Retinal pigment epithelial cell (primary cell): Measurements from ENCODE around the gene TIGAR.
A peak's percentile ranks its signal among the peaks of the same experiment; 100 is the strongest.

ENCODE experiments used
- DNase-seq: peaks from one replicate; pipeline ENCODE4 v3.0.0-alpha.2; 2010; ENCODE audit warnings: low read depth
- H3K4me3 ChIP-seq: 2 replicates; pipeline ENCODE4 v1.5.1; 2011; ENCODE audit warnings: mild to moderate bottlenecking, low read length, control low read depth, moderate library complexity
- CTCF ChIP-seq: conservative IDR thresholded peaks from 2 replicates; pipeline ENCODE4 v1.5.1; 2011; ENCODE audit warnings: low read depth, low read length, control low read depth, inconsistent platforms

Gene TIGAR

GRCh38 chr12:4356041-4356327 lies 35.0 kb downstream of the TIGAR start:
- no peak overlapping the region for H3K4me3 ChIP-seq
- peak; percentile 60 for TF ChIP-seq CTCF
- no peak for DNase-seq

GRCh38 chr12:4366090-4366489 lies 45.1 kb downstream of the TIGAR start:
- no peak for TF ChIP-seq CTCF
- no peak overlapping the region for H3K4me3 ChIP-seq
- no peak for DNase-seq

DNA sequence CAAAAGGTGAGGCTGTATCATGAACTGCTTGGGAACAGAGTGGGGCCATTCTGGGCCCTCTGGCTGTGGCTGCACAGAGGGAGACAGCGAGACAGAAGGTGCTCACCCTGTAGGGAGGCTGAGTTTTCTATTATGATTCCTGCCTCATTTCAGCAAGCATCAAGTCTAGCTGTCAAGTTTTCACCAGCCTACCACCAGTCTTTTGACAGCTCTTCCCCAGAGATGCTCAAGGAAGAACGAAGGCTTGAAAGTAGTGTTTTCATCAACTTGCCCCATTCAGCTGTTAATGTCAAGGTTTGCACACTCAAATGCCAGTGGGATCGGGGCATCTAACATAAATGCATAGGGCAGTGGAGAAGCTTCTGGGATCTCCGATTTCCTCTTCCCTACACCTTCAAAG lies 48.5 kb downstream of the TIGAR start:
- H3K4me3 ChIP-seq, result no peak overlapping the region
- DNase-seq, result no peak
- TF ChIP-seq CTCF, result no peak

DNA sequence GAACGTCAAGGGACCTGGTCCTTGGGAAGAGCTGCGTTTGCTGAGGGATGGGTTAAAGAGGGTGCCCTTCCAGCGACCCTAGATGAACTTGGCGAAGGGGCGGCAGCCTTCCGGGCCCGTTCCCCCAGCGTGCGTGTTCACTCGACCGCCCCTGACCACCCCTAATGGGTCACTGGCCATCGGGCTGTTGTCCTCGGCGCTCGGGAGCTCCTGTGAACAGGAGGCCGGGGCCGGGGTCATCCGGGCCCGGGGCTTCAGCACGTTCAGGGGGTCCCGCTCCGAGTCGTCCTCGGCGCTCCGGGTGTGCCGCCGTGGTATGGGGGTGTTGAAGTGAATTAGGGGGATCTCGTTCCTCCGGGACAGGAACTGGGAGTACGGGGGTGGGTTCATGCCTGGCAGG lies 49.3 kb downstream of the TIGAR start:
- no peak for TF ChIP-seq CTCF
- no peak for DNase-seq
- H3K4me3 ChIP-seq, result no peak overlapping the region

DNA sequence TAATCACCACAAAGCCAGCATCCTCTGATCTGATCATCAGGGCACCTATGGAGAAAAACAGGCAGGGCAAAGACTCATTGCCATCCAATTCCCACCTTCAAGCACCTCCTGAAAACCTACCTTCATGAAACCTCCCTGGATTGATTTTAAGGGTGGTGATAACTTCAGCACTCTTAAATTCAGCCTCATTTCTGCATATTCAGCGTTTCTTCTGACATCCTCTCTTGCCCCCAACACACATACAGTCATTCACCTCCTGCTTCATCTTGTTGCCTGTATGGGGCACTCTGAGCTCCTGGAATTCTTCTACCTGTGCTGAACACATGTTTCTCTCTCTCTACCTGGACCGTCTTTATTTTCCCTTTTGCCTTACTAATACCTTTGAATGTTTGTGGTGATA lies 51.6 kb downstream of the TIGAR start:
- no peak for TF ChIP-seq CTCF
- no peak for DNase-seq
- no peak overlapping the region for H3K4me3 ChIP-seq

DNA sequence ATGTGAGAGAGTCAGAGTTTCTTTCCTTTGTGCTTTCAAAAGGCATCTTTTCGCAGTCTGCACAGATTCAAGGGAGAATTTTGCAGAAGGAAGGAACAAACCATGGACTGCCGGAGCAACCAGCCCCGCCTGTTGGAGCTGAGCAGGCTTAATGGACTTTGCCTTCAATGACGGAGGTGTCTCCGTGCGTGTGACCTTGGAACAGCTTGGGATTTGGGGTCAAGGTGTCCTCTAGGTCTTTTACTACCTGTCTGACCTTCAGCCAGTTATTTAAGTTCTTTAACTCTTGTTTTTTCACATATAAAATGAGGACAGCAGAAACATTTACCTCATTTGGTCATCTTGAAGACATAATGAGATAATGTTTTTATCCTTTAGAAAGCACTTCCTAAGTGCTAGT lies 54.4 kb downstream of the TIGAR start:
- no peak for DNase-seq
- TF ChIP-seq CTCF, result no peak
- no peak overlapping the region for H3K4me3 ChIP-seq

DNA sequence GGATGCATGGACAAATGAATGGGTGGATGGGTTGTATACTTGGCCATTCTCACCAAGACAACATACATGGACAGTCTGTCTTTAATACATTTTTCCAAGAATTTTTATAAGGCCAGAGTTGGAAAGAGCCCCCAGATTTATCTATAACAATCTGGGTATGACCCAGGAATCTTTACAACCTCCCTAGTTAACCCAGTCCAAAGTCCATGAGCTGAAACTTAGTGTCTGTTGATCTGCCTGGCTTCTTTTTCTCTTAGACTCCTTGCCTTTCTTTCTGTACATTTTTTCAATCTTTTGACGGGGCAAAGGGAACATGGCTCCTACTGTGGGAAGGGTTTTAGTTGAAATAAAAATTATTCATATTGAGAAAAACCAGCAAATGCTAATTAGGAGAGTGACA lies 57.8 kb downstream of the TIGAR start:
- TF ChIP-seq CTCF, result no peak
- DNase-seq, result no peak
- no peak overlapping the region for H3K4me3 ChIP-seq
